HG03139 (cell line): ENCODE data around the gene CMTM8.

ENCODE experiments used
- ATAC-seq: cut with Tn5 transposase; IDR thresholded peaks from one replicate; pipeline ENCODE4 v1.9.1; 2021; ENCODE audit not compliant: unreplicated experiment

CMTM8 gene

DNA sequence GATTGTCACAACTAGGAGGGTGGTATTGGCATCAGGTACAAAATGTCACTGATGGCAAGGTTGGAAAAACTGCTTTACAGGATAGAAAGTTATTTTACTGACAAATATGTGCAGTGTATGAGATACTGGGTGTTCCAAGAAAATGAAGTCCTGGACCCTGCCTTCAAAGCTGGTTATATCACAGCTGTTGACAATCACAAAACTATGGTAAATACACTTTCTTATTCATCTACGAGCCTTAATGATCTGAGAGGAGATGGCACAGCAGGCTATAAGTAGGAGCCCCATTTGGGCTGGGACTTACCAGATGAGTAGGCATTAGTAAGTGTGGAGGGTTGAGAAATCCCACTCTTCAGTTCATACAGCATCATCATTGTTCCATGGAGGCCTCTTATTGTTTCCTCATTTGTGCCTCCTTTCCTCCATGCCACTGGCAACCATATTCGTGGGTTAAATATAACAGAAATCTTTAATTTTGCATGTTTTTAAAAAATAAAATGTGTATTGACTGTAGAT lies 66.9 kb downstream of the CMTM8 start:
- no peak for ATAC-seq

DNA sequence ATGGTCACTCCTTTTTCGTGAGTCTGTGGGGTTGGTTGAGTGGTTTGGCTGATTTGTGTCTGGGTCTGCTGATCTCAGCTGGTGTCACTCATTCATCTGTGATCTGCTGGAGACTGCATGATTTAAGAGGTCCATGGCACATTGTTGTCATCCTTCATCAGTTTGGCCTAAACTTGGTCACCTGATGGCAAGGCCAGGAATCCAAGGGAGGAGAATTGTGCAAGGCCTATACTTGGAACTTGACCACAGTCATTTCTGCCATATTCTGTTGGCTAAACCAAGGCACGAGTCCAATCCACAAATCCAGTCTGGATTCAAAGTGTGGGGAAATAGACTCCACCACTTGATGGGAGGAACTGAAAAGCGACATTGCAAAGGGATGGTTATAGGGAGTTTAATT lies 67.6 kb downstream of the CMTM8 start:
- ATAC-seq: no peak

DNA sequence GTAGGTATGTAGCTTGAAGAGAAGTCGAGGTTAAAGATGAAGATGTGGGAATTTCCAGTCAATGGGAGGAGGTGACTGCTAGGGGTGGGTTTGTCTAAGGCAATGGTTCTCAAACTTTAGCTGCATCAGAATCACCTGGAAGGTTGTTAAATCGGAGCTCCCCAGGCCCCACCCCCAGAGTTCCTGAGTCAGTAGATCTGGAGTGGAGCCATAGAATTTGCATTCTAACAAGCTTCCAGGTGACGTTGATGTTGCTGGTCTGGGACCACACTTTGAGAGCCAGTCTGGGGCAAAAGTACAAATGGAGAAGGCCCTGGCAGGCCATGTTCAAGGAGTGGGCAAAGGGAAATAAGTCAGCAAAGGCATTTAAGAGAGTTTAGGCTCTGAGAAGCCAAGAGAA lies 69.1 kb downstream of the CMTM8 start:
- ATAC-seq: no peak

DNA sequence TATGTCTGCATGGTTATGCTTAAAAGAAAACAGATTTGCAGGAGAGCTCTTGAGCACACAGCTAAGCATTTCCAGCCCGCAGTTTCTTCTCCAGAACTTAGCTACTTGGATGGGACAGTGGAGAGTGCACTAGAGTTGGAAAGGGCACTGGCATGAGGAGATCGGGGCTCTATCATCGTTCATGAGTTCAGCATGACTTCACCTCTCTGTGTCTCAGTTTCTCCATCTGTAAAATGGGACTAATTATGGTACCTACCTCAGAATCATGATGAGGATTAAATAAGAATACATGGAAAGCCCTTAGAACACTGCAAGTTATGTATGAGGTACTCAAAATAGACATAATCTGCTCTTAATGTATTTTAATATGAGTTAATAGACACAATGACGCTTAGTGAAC lies 69.9 kb downstream of the CMTM8 start:
- ATAC-seq: no peak

DNA sequence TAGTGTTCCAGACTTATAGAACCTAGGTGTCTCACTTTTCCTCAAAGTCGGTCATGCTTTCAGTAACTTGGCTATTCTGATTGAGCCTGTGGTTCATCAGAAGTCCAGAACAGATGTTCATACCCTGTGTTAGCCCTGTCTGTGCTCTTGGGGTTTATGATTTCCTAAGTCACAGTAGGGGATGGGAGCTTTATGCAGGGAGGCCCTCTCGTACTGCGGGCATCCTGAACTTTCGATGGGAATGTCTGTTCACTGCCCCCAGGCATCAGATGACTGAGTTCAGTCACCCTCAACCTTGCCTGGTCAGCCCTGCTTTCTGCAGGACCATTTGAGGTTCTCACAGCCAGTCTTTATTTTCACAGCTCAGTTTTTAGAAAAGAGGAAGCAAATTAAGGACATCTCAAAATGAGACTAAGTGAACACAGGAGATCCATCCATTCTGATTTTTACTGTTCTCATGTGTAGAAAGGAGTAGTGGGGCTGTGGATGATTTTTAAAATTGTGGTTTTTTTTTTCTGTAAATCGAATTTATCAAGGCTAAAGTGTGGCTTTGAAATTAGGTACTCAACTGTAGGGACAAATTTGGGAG lies 71.3 kb downstream of the CMTM8 start:
- no peak for ATAC-seq

DNA sequence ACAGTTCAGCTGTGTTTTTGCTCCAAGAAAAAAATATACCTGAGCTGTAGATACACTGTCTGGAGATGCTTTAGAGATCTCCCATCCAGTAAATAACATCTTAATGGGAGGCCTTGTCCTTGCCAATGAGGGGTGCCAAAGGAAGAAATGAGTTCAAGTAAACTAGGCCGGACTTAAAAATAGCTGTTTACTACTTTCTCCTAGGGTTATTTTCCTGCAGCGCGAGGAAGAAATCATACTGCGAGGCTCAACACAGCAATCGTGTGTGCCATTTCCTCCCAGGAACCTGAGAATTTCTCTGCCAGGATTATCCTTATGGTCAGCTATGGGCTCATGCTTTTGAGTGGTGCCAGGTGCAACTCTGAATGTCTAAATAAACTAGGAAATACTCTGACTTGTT lies 71.9 kb downstream of the CMTM8 start:
- ATAC-seq: no peak

DNA sequence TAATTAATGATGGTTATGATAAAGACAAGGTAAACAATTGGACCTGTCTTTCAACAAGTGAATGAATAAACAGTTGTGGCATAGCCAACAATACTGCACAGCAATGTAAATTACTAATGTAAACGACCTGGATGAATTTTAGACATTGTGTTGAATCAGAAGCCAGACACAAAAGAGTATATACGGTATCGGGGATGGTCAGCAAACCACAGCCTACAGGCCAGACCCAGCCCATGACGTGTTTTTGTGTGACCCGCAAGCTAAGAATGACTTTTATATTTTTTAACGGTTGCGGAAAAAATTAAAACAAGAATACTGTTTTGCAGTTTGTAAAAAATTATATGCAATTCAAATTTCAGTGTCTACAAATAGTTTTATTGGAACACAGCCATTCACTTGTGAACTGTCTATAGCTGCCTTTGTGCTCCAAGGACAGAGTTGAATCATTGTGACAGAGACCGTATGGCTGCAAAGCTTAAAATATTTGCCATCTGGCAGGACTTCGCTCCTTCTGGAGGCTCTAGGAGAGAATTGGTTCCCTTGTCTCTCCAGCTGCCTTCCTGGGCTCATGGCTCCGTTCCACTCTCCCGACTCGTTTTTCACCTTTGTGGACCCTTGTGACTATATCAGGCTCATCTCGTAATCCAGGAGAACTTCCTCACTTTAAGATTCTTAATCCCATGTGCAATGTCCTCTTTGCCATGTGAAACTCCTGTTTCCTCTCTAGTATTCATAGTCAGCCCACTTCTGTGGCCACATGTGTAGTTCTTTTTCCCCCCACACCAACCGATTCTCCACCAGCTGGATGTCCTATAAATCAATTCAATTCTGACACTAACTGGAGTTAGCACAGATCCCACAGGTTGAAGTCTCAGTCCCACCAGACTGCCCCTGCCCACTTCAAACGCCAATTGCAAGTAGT lies 72.7 kb downstream of the CMTM8 start:
- ATAC-seq: no peak

DNA sequence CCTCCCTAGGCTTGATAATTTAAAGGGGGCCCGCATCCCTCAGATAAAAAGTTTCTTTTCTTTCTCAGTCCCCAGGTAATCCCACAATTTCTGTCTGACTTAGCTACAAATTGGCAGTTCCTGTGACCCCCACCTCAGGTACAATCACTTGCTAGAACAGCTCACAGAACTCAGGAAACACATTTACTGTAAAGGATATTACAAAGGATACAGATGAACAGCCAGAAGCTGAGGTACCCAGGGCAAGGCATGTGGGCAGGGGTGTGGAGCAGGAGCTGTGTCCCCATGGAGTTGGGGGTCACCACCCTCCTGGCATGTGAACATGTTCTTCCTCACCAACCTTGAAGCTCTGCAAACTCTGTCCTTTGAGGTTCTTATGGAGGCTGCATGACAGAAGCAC lies 73.8 kb downstream of the CMTM8 start:
- no peak for ATAC-seq

DNA sequence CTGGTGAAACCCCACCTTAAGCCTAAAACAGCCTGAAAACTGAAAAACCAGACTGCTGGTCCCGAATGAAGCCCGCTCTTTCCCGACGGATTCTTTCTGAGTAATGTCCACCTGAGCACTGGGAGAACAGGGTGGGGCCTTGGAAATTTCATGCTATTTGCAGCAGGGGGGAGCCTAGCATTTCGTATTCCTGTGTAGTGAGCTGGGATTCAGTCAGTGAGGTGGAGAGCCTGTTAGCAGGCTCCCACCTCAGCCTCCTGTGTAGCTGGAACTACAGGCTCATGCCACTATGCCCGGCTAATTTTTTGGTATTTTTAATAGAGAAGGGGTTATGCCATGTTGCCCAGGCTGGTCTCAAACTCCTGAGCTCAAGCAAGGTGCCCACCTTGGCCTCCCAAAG lies 74.7 kb downstream of the CMTM8 start:
- ATAC-seq: no peak

DNA sequence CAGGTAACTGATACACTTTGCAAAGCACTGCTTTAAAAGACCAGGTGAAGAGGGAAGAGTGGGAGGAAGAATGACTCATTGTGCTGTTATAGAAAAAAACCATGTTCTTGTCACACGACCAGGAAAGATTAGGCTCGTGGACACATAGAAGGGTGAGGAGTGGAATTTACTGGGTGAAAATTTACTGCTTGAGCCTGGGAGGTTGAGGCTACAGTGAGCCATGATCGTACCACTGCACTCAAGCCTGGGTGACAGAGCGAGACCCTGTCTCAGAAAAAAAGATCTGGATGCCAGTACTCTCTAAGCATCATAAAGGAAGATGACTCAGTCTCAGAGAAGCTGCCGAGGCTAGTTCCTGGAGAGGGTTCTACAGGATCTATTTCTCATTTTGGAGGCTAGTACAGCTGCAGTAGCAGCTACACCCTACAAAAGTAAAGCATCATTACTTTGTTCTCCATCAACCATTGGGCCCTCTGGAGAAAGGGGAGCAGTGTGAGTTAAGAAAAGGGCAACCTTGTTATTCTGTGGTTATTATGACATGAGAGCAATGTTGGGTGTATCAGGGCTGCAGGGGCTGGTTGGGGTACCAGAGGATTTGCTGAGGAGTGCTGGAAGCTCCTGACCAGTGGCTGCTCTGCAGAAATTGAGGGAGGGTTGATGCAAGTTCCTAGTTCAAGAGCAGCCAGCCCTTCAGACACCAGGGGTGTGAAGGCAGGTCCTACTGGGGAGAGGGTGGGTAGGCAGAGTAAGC lies 75.4 kb downstream of the CMTM8 start:
- ATAC-seq: no peak

DNA sequence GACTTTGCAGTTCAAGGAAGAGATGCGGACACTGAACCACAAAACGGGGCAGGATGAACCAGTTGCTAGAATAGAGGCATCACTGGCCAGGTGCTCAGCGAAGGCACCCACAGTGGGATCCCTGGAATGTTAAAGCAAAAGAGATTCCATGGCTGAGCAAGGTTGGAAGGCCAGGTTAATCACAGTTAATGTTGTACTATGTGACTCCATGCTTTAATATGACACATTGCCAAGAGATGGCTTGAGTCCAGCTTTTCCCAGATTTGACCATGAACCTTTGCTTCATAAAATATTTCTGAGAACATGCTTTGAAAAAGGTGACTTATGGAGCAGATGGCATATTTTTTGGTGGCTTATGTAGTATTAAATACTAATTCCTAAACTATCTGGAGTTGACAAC lies 77.0 kb downstream of the CMTM8 start:
- ATAC-seq: no peak

DNA sequence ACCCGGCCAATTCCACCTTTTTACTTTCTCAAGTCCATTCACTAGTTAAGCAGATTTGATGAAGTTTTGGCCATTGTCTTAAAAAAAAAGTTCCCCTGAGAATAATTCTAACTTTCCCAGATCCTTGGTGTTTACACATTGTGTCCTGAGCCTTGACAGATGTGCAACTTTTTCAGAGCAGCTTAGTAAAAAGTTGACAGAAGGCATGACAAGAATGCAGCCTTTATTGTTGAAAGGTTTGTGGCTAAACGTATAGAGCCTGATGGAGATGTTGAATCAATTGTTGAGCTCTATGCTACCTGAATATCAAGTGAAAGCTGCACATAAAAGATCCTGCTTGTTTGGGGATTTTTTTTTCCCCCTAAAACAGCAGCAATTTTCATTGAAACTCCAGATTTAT lies 77.8 kb downstream of the CMTM8 start:
- no peak for ATAC-seq

DNA sequence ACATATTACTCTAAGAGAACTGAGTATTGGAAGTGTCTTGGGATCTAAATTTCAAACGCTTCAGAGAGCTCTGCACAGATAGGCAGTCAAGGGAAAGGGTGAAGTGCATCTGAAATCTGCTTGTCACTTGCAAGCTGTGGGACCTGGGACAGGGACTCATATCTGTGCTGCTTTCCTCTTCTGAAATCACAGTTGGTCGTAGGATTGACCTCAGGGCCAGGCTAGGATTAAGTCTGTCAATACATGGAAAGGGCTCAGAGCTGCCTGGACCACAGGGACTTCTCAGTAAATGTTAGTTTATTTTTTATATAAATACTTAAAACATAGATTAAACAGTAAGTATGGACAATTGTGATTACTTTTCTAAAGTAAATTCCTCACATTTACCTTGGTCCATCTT lies 78.5 kb downstream of the CMTM8 start:
- no peak for ATAC-seq

DNA sequence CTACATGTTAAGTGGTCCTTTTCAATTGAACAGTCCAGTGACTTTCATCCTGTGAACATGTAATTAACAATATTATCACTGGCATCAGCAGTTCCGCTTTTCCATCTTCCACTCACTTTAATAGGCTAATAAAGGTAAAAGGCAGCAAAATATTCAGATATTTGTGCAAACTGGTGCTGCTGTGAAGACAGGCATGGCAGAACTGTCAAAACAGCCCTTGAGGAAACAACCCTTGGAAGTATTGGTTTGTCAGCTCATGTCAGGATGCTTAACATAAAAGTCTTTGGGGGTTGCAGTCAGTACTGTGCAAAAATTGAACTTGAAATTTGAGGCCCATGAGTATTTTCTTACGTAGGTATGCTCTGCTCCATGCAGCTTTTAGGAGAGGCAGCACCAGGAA lies 81.1 kb downstream of the CMTM8 start:
- no peak for ATAC-seq

DNA sequence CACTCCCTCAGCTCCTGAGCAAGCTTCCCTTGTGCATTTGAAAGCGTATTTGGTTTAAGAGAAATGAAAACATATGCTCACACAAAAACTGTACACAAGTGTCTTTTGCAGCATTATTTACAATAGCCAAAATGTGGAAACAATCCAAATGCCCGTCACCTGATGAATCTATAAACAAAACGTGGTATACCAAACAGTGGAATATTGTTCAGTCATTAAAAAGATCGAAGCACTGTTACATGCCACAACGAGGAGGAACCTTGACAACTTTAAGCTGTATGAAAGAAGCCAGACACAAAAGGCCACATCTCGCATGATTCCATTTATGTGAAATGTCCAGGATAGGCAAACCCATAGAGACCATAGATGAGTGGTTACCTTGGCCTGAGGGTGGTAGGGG lies 81.6 kb downstream of the CMTM8 start:
- no peak for ATAC-seq

DNA sequence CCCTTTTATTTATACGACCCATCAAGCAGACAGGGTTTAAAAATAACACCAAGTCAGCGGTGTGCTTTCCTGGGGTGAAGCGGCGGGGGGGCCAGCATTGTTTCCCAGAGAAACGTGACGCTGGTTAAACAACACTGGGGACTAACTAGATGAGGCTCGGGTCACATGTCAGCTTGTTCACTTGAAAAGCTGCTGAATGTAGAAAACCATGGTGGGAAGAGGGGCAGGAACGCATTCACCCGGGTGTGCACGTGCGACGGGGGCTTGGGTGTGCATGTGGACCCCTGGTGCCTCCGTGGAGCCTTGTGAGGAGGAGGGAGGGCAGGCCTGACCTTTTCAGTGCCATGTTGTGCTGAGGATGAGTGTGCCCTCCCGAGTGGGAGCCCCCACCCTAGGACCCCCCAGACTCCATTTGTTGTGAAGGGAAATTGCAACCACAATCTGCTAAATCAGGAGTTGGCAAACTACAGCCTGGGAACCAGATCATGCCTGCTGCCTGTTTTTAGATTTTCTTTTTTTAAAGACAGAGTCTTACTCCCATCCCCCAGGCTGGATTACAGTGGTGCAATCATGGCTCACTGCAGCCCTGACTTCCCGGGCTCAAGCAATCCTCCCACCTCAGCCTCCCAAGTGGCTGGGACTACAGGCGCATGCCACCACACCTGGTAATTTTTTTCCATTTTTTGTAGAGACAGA lies 82.8 kb downstream of the CMTM8 start:
- no peak for ATAC-seq

DNA sequence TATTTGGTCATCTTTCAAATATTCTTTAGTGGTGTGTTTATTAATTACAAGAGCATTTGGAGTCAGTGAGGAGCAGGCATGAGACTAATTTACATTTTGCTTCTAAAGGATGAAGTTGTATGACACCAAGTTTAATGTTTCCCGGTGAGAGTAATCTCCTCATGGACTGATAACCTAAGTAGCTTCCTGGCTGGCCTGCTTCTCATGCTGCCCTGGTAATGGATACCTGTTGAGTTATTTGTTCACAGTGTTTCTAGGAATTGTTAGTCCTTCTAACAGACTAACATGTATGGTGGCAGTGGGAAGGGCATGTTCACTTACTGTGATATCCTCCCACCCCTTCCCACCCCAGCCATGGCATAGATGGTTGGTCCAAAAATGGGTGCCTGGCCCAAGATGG lies 83.8 kb downstream of the CMTM8 start:
- no peak for ATAC-seq

DNA sequence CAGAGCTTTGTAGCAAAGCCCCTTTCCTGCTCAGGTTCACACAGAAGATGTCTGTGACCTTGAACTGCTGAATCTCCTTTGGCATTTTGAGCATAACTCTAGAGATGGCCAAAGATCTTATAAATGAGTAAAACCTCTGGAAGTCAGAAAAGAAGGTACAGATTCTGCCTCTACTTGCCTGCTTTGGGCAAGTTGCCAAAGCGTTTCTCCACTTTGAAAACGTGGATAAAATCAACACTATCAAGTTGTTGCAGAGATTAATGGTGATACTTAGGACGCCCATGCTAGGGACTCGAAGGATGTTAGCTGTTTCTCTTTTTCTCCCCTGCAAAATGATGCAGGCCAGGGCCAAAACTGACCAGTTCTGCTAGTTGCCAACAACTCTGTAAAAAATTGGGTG lies 85.1 kb downstream of the CMTM8 start:
- ATAC-seq: no peak

DNA sequence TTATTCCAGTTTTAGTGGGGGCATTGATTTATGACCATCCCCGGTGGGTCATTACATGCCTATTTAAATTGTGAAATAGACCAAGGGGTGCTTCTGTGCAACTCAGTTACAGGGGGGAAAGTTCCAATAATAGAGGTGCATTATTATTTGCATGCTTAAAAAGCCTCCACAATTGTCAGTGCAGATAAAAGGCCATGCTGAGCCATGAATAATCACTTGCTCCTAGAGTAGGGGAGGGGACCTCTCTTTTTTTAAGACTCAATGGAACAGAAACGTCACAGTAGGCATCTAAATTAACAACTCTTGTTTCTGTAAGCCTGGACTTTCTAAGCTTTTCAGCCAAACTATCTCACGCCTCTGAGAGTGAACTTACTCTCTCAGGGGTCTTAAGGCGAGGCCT lies 86.7 kb downstream of the CMTM8 start:
- no peak for ATAC-seq

DNA sequence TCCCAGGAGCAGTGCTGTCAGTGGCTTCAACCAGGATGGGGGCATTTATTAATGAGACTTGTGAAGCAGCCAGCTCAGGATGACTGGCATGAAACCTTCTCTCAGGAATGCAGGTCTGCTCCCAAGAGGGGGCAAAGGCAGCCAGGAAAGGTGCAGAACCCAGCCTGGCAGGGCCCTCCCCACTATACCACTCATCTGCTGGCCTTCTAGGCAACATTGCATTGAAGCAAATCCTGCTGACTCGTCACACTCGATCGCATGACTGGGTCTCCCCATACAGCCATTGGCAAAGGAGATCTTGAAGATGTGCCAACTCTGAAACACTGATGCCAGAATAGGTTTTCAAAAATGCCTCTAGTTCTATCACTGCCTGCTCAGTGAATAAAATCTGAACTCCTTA lies 87.4 kb downstream of the CMTM8 start:
- no peak for ATAC-seq

DNA sequence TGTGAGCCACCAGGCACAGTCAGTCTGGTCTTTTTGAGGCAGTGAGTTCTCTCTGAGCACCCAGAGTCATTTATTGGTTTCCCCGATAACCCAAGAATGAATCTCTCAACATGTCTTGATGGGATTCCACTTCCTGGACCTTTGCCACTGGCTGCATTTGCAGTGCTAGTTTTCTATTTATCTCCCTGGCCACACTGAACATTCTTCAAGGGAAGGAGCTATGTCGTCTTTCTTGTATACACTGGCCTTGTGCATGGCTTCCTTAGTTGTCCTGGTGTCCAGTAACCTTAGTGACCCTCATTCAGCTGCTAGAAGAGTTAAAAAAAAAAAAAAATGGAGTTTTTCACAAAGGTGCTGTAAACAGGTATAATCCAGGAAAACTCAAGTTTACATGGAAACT lies 88.3 kb downstream of the CMTM8 start:
- ATAC-seq: no peak
